Left ventricle myocardium inferior (tissue), 1 donor: Measurements from ENCODE around the gene ARHGEF26. TPM values are rescaled to one million over a fixed set of nuclear protein-coding genes. Genes with fewer than 3 reads are reported as not detected.

Experiments
- DNase-seq: peaks from one replicate; pipeline ENCODE4 v3.0.0-alpha.2; 2020
- H3K27ac ChIP-seq: fragments of 200-600 bp; replicated peaks from 2 replicates; pipeline ENCODE4 v1.8.0; 2021
- H3K27me3 ChIP-seq: fragments of 200-600 bp; 2 replicates; pipeline ENCODE4 v1.8.0; 2021; ENCODE audit warnings: low read depth
- H3K36me3 ChIP-seq: fragments of 200-600 bp; 2 replicates; pipeline ENCODE4 v1.8.0; 2021
- H3K4me1 ChIP-seq: fragments of 200-600 bp; 2 replicates; pipeline ENCODE4 v1.8.0; 2021
- H3K4me3 ChIP-seq: fragments of 200-600 bp; 2 replicates; pipeline ENCODE4 v1.8.0; 2021; ENCODE audit warnings: mild to moderate bottlenecking, moderate library complexity
- H3K9me3 ChIP-seq: fragments of 200-600 bp; replicated peaks from 2 replicates; pipeline ENCODE4 v1.8.0; 2021
- intact Hi-C: fragments of 100-400 bp; cut with micrococcal nuclease; formaldehyde crosslinking; loops from one replicate; pipeline ENCODE4 v1.11.0; 2022
- total RNA-seq: library from RNA; stranded (reverse); fragmentation: NEBNext Ultra II Directional; extraction: Animal tissue kit (Norgen Biotek cat#: 25700); gene quantifications from one replicate; pipeline ENCODE4 v1.2.1, GENCODE V29; 2021
- TF ChIP-seq, protein P1 (sequence below): fragments of 200-600 bp; IDR thresholded peaks from 2 replicates; pipeline ENCODE4 v1.8.0; 2021; ENCODE audit warnings: antibody characterized with exemption, mild to moderate bottlenecking, borderline replicate concordance
- donor health status: DM: no; HTN: yes; CAD: no; lungs with severe emphysema.

Gene ARHGEF26
- total RNA-seq, 1 donor from 2014 or later = 1.2 TPM

- Histone ChIP-seq H3K9me3 (no peaks in the 10 kb centered on the region), H3K4me3 (no peak overlapping the region), H3K27ac (no peak overlapping the region), H3K4me1 (peaks cover 5% of the 10 kb centered on the region), H3K36me3 (peaks cover 43% of the 10 kb centered on the region), H3K27me3 (no peaks in the 10 kb centered on the region)
- DNase-seq = no peak
- TF ChIP-seq, protein P1, sequence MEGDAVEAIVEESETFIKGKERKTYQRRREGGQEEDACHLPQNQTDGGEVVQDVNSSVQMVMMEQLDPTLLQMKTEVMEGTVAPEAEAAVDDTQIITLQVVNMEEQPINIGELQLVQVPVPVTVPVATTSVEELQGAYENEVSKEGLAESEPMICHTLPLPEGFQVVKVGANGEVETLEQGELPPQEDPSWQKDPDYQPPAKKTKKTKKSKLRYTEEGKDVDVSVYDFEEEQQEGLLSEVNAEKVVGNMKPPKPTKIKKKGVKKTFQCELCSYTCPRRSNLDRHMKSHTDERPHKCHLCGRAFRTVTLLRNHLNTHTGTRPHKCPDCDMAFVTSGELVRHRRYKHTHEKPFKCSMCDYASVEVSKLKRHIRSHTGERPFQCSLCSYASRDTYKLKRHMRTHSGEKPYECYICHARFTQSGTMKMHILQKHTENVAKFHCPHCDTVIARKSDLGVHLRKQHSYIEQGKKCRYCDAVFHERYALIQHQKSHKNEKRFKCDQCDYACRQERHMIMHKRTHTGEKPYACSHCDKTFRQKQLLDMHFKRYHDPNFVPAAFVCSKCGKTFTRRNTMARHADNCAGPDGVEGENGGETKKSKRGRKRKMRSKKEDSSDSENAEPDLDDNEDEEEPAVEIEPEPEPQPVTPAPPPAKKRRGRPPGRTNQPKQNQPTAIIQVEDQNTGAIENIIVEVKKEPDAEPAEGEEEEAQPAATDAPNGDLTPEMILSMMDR = no peak
- intact Hi-C loops = loop anchor here (10.0 kb wide), 2 partner anchors 130 to 160 kb away; partner anchors contain the start of gene ARHGEF26
These were observed 133.3 kb downstream of the ARHGEF26 start for GRCh38 chr3:154254527-154254926.

DNA sequence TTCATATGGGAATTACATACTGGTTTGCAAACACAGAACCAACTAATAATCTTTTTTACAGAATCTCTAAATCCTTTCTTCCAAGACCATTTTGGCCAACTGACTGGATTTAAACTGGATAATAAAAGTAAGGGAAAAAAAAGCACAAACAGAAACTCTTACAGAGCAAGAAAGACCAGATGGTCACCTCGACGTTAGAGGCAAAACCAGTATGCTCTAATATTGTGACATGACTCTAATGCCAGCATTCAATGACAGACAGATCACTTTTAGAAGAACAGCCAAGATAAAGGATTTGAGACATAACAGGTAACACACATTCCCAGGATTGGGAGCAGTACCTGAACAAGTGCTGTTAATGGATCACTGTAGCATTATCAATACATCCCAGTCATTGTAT lies 152.2 kb downstream of the ARHGEF26 start:
- H3K27me3 ChIP-seq = no peaks in the 10 kb centered on the region
- no peak overlapping the region for H3K4me3 ChIP-seq
- peaks cover 2% of the 10 kb centered on the region for H3K9me3 ChIP-seq
- intact Hi-C loops = no loop called here
- TF ChIP-seq, protein P1 = no peak
- DNase-seq = no peak
- peaks cover 58% of the 10 kb centered on the region for H3K36me3 ChIP-seq
- H3K27ac ChIP-seq = peak overlapping the region; percentile 68
- H3K4me1 ChIP-seq = peaks cover 46% of the 10 kb centered on the region

GRCh38 chr3:154274348-154274747 lies 153.2 kb downstream of the ARHGEF26 start:
- Histone ChIP-seq H3K27me3 (no peaks in the 10 kb centered on the region), H3K4me3 (no peak overlapping the region), H3K36me3 (peaks cover 65% of the 10 kb centered on the region), H3K9me3 (no peaks in the 10 kb centered on the region), H3K27ac (peak overlapping the region; percentile 68), H3K4me1 (peaks cover 46% of the 10 kb centered on the region)
- DNase-seq = no peak
- TF ChIP-seq, protein P1 = no peak
- intact Hi-C loops = no loop called here

DNA sequence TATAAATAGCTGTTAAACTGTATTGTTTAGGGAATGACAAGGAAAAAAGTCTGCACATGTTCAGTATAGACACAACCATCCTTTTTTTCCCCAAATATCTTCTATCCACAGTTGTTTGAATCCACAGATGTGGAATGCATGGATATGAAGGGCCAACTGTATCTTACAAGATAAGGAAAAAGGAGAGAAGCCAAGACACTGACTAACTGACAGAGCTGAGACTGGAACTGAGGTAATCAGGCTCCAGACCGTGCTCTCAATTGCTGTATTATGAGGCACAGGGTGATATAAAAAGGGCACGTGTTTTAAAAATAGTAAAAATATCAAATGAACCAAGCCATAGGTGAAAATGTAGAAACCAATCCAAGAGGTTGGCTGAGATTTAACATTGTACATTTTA lies 154.1 kb downstream of the ARHGEF26 start:
- Histone ChIP-seq H3K4me3 (no peak overlapping the region), H3K4me1 (peaks cover 46% of the 10 kb centered on the region), H3K27ac (peak overlapping the region; percentile 68), H3K9me3 (no peaks in the 10 kb centered on the region), H3K27me3 (no peaks in the 10 kb centered on the region), H3K36me3 (peaks cover 66% of the 10 kb centered on the region)
- intact Hi-C loops = no loop called here
- DNase-seq = no peak
- TF ChIP-seq, protein P1 = no peak

- peaks cover 72% of the 10 kb centered on the region for H3K36me3 ChIP-seq
- no peak for DNase-seq
- TF ChIP-seq, protein P1 = no peak
These were observed 154.8 kb downstream of the ARHGEF26 start for GRCh38 chr3:154275965-154276364.

More at GRCh38 chr3:154275965-154276364, 154.8 kb downstream of the ARHGEF26 start:
- intact Hi-C loops = no loop called here
- Histone ChIP-seq H3K4me1 (peaks cover 46% of the 10 kb centered on the region), H3K4me3 (no peak overlapping the region), H3K27ac (peak overlapping the region; percentile 68), H3K9me3 (no peaks in the 10 kb centered on the region), H3K27me3 (no peaks in the 10 kb centered on the region)
